Psoas muscle (tissue), 8 donors: ENCODE results near the gene SEMA7A. TPM values are rescaled to one million over a fixed set of nuclear protein-coding genes. Genes with fewer than 3 reads are reported as not detected.

ENCODE experiments used
- ATAC-seq, 4 donors: fragments of 200-7000 bp; cut with Tn5 transposase; one replicate each; pipeline ENCODE4 v1.9.1; 2020; ENCODE audit warnings: moderate library complexity in 3 of 4, mild to moderate bottlenecking in 2 of 4
- DNase-seq, 2 donors: peaks; one replicate each; pipeline ENCODE4 v3.0.0-alpha.2; 2020
- H3K27ac ChIP-seq: fragments of 200-600 bp; one replicate; pipeline ENCODE4 v1.8.0; 2022
- H3K27me3 ChIP-seq, 3 donors: fragments of 200-600 bp in 1 of 3; one replicate each; pipeline versions ENCODE4 v1.6.1 to v1.8.0; 2013 to 2022; ENCODE audit warnings: low read length in 2 of 3, mild to moderate bottlenecking in 2 of 3, moderate library complexity in 1 of 3; ENCODE audit not compliant: insufficient read depth in 3 of 3
- H3K36me3 ChIP-seq, 2 donors: fragments of 200-600 bp in 1 of 2; one replicate each; pipeline versions ENCODE4 v1.6.1 to v1.8.0; 2013 to 2022; ENCODE audit warnings: low read depth in 1 of 2, mild to moderate bottlenecking in 1 of 2, moderate library complexity in 1 of 2; ENCODE audit not compliant: insufficient read depth in 1 of 2
- H3K4me1 ChIP-seq: fragments of 200-600 bp; one replicate; pipeline ENCODE4 v1.8.0; 2022
- H3K4me3 ChIP-seq: fragments of 200-600 bp; one replicate; pipeline ENCODE4 v1.8.0; 2022; ENCODE audit warnings: mild to moderate bottlenecking
- H3K9me3 ChIP-seq: fragments of 200-600 bp; one replicate; pipeline ENCODE4 v1.8.0; 2022
- CTCF ChIP-seq: fragments of 200-600 bp; IDR thresholded peaks from one replicate; pipeline ENCODE4 v1.8.0; 2022; ENCODE audit warnings: antibody characterized with exemption
- WGBS, 3 donors: extraction: QIAGEN DNeasy Blood & Tissue Kit; methylation state at CpG; one replicate each; pipeline versions ENCODE4 v1.1.6 to v1.1.7; 2013; 5-methylcytosine and 5-hydroxymethylcytosine counted together
- intact Hi-C, 2 donors: fragments of 100-400 bp; cut with DNase I; formaldehyde crosslinking; loops; one replicate each; pipeline versions ENCODE4 v1.11.0 to v1.14.2; 2022
- polyA plus RNA-seq, 3 donors: library from polyadenylated mRNA; stranded (reverse); fragments of 200-250 nt; gene quantifications; one replicate each; pipeline ENCODE4 v1.2.3, GENCODE V29; 2013
- total RNA-seq, 4 donors: library from RNA; stranded (reverse); fragmentation: NEBNext Ultra II Directional in 2 of 4; extraction: Animal tissue kit (Norgen Biotek cat#: 25700) in 2 of 4; gene quantifications; one replicate each; pipeline versions ENCODE4 v1.2.1 to v1.2.4, GENCODE V29; 2021 to 2023
- donor health status: healthy with polysubstance abuse.
- donor health status: DM: no; HTN: no; CAD: no; lungs with moderate emphysema.
- donor health status: Bipolar disorder and iron deficiency.
- donor health status: healthy.
- donor health status: DM: yes; HTN: yes; CAD: no.
- donor health status: DM: no; HTN: no; CAD: no.
- donor health status: DM: no; HTN: no; CAD: no.
- donor health status: DM: yes; HTN: yes; CAD: no.

SEMA7A gene
- total and polyA plus RNA-seq, 7 donors = 0.44 to 2.0 (median 1.2) TPM

GRCh38 chr15:74396146-74396438 is 37.7 kb downstream of the SEMA7A start:
- Histone ChIP-seq H3K36me3 (no peaks in the 10 kb centered on the region), H3K4me3 (no peak overlapping the region), H3K27me3 (peaks cover 0 to 10% (median 0%) of the 10 kb centered on the region in 3 donors), H3K4me1 (no peaks in the 10 kb centered on the region), H3K9me3 (no peaks in the 10 kb centered on the region), H3K27ac (no peak overlapping the region)
- DNase-seq (no peak), ATAC-seq (no peak)
- TF ChIP-seq CTCF = no peak
- intact Hi-C loops = no loop called here
- WGBS, 3 donors = 80 to 88% (median 86%) methylated on average over 10 of the region's 10 CpGs

GRCh38 chr15:74395319-74396145 is 38.2 kb downstream of the SEMA7A start:
- Histone ChIP-seq H3K27me3 (peaks cover 0 to 10% (median 0%) of the 10 kb centered on the region in 3 donors), H3K4me3 (no peak overlapping the region), H3K4me1 (no peaks in the 10 kb centered on the region), H3K36me3 (no peaks in the 10 kb centered on the region), H3K9me3 (no peaks in the 10 kb centered on the region), H3K27ac (no peak overlapping the region)
- 85 to 90% (median 89%) methylated on average over 17 of the region's 17 CpGs for WGBS, 3 donors
- no peak for DNase-seq
- ATAC-seq = no peak
- no peak for TF ChIP-seq CTCF
- intact Hi-C loops = no loop called here

- ATAC-seq = no peak
- 84 to 92% (median 87%) methylated on average over 11 of the region's 11 CpGs for WGBS, 3 donors
Measured at GRCh38 chr15:74394090-74394846, 39.5 kb downstream of the SEMA7A start.

DNA sequence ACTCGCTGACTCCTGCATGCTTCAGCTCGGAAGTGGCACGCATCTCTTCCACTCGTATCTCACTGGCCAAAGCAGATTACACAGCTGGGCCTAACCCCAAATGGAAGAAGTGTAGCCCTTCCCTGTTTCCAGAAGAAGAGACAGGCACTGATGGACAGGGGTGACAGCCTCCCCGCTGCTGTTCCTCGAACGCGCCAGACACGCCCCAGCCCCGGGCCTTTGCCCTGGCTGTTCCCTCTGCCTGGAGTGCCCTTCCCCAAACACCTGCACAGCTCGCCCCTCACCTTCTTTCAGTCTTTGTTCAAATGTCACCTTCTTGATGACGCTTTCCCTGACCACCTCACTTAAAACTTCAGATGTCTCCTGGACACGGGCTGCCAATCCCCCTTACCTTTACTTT is 40.3 kb downstream of the SEMA7A start:
- ATAC-seq (no peak), DNase-seq (no peak)
- no peaks in the 10 kb centered on the region for H3K36me3 ChIP-seq
- TF ChIP-seq CTCF = no peak
- 83 to 90% (median 88%) methylated on average over 13 of the region's 13 CpGs for WGBS, 3 donors
- no peak overlapping the region for H3K4me3 ChIP-seq
- no peak overlapping the region for H3K27ac ChIP-seq
- H3K27me3 ChIP-seq = no peaks in the 10 kb centered on the region
- H3K9me3 ChIP-seq = no peaks in the 10 kb centered on the region
- H3K4me1 ChIP-seq = no peaks in the 10 kb centered on the region
- intact Hi-C loops = no loop called here

More at GRCh38 chr15:74394090-74394846, 39.5 kb downstream of the SEMA7A start:
- intact Hi-C loops = no loop called here
- Histone ChIP-seq H3K4me3 (no peak overlapping the region), H3K4me1 (no peaks in the 10 kb centered on the region), H3K27me3 (peaks cover 0 to under 1% (median 0%) of the 10 kb centered on the region in 3 donors), H3K9me3 (no peaks in the 10 kb centered on the region), H3K36me3 (no peaks in the 10 kb centered on the region), H3K27ac (no peak overlapping the region)
- TF ChIP-seq CTCF = no peak
- no peak for DNase-seq
